Mesenteric fat pad (tissue), 1 donor: Measurements from ENCODE around the gene SEMA4C. TPM values are rescaled to one million over a fixed set of nuclear protein-coding genes. Genes with fewer than 3 reads are reported as not detected.

ENCODE experiments used
- DNase-seq: peaks from one replicate; pipeline ENCODE4 v3.0.0-alpha.2; 2020; ENCODE audit warnings: low spot score
- long read RNA-seq: library from polyadenylated mRNA; unstranded; transcript quantifications from one replicate; pipeline ENCODE4 v2.0.0, GENCODE V29; 2020
- total RNA-seq: library from RNA; stranded (reverse); fragmentation: NEBNext Ultra II Directional; extraction: Animal tissue kit (Norgen Biotek cat#: 25700); gene quantifications from one replicate; pipeline ENCODE4 v1.2.1, GENCODE V29; 2021
- donor health status: DM: yes; HTN: yes; CAD: no.

SEMA4C gene, protein sequence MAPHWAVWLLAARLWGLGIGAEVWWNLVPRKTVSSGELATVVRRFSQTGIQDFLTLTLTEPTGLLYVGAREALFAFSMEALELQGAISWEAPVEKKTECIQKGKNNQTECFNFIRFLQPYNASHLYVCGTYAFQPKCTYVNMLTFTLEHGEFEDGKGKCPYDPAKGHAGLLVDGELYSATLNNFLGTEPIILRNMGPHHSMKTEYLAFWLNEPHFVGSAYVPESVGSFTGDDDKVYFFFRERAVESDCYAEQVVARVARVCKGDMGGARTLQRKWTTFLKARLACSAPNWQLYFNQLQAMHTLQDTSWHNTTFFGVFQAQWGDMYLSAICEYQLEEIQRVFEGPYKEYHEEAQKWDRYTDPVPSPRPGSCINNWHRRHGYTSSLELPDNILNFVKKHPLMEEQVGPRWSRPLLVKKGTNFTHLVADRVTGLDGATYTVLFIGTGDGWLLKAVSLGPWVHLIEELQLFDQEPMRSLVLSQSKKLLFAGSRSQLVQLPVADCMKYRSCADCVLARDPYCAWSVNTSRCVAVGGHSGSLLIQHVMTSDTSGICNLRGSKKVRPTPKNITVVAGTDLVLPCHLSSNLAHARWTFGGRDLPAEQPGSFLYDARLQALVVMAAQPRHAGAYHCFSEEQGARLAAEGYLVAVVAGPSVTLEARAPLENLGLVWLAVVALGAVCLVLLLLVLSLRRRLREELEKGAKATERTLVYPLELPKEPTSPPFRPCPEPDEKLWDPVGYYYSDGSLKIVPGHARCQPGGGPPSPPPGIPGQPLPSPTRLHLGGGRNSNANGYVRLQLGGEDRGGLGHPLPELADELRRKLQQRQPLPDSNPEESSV
- 25.9 TPM for total RNA-seq
- long read RNA-seq, partial matches to known transcripts = 6 of 14 reads
- long read RNA-seq, other reads (novel, unspliced or antisense) = 7 of 14 reads

GRCh38 chr2:96869822-96870625 lies at the start of gene SEMA4C:
Gene SEMA4C (minus strand): TSS chr2:96870080. CDS start chr2:96867886, 2,194 bp downstream.
- no peak for DNase-seq

- DNase-seq = no peak
Observed at GRCh38 chr2:96918754-96919550, 49.1 kb upstream of the SEMA4C start.

- no peak for DNase-seq
Observed at GRCh38 chr2:96918092-96918753, 48.3 kb upstream of the SEMA4C start.

DNA sequence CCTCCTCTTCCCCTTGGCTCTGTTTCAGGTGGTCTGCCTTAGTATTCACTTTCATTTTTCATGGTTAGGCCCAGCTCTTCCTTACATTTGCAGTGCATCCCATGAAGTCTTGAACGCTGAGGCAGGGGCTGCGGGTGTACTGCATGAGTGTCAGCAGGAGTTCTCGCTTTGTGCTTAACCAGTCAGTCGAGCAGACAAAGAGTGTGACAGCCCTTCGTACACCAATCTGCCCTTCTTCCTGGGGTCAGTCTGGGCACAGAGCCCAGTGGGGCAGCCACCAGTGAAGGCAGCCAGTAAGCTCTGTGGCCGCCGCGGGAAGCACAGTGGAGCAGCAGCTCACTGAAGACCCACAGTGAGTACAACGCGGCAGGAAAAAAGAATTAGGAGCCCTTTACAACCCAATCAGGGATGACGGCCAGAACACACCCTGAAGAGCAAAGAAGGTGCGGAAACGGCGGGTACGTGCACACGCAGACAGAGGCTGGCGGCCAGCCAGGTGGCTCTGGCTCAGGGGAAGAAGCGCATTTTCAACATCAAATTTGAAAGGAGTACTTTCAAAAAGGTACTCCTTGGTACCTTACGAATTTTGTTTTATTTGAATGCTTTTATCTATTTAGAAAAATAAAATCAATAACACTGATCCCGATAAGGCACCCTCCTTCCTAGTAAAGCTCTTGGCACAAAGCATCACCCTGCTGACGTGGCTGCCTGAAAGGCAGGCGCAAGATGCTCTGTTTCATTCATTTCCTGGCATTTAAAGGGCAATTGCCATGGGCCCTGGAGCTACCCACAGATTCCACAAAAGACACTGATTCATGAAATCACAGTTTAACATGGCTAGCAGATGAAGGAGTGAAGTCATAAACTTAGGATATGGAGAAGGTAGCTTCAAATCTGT lies 47.0 kb upstream of the SEMA4C start:
- no peak for DNase-seq

DNA sequence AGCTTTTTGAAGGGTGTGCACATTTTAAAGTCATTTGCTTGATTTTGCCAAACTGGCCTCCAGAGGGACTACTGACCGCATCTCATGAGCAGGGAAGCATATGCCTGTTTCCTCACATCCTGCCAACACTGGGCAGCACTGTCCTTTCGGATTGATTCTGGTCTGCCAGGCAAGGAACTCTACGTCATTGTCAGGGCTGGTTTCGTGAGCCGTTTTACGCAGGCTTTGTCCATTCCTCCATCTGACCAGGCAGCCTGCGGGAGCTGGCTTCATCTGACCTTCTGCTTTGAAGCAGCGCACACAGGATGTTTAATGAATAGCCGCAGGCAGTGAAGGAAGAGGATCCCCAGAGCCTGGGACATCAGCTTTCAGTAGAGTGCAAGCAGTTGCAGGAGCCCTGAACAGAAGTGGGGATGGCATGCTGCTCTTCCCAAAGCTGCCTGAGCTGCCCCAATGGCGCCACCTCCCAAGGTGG lies 46.3 kb upstream of the SEMA4C start:
- DNase-seq = no peak

GRCh38 chr2:96914332-96914731 lies 44.5 kb upstream of the SEMA4C start:
- no peak for DNase-seq

DNA sequence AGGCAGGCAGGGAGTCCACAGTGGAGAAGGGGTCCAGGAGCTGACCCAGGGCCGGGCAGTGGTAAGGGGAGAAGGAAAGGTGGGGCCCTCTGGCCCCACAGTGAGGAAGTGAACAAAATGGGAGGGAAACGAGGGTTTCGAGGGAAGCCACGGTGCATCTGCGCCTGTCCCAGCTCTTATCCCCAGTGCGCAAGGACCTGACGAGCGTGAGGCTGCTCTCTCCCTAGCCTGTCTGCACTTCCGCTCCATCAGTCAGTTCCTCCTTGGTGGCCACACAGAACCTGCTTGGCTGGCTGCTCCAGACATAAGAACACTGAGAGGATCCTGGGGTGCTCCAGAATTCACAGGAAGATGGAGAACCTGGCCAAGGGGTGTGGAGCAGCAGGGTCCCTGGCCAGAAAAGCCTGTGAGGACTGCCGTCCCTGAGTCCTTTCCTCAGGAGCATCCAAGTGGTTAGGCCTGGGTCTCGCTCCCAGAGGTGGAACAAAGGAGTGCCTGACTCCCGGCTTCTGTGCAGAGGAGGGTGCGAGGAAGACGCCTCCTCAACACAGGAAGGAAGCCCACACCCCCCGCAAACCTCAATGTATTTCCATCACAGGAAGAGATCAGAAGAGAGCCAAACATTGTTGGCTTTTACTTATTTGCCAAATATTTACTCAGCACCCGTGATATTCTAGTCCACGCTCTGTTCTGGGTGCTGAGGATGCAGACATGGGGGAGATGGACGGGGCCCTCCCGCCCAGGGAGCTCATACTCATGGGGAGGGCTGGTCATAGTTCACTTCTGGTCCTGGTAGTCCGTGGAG lies 43.7 kb upstream of the SEMA4C start:
- DNase-seq = no peak

DNA sequence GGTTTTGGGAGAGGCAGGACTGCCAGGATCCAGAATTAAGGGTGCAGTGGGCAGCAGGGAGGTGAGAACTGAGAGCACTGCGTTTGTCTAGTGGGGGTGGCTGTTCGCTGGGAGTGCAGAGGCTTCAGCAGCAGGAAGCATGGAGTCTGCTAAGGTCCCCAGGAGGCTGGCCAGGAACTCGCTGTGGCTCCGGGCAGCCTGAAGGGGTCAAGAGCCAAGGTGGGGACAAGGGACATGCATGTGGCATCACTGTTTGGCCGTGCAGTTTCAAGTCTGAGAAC lies 43.2 kb upstream of the SEMA4C start:
- DNase-seq = no peak

DNA sequence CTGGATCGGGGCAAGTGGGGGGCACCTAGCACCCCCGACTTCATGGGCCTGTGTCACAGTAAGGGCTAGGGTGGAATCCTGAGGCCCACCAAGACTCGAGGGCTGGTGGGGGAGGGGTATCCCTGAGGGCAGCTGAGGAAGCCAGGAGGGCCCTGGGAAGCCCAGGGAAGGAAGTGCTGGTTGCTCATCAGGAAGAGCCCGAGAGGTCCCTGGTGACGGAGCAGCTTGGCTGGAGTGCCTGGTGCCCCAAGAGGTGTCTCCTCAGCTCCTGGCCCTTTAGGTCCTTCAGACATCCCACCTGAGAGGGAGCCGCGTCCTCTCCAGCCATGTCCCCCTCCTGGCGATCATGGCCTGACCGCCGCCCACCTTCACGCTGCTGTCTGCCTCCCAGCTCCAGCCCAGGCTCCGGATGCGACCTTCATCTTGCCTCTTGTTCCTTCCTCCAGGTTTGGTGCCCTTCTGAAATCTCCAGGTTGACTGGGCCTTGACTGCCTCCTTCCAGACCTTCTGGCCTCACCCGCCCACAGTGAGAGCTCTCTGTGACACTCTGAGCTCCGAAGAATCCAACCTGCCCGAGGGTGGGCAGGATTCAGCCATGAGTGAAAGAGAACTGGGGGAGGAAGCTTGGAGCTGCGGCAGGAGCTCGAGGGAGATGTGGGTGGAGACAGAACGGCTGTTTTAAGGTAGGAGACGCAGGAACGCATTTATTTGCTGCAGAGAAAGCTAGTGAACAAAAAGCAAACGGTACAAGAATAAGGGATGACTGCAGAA lies 42.7 kb upstream of the SEMA4C start:
- DNase-seq = no peak

DNA sequence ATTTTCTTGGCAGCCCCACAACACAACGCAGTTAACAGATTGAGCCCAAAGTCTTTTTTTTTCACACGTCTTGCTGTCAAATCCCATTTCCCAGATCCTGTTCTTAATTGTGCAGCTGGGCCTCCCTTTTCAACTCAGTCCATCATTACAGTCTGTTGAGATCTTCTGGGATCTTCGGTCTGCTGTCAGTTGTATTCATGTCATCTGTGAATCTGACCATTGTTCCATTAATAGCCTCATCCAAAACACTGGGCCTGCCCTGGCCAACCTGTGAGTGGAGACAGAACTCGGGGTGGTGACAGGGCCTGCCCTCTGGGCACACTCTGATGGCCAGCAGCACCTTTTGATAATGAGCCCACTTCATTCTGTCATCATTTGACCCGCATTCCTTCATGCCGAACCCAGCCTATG lies 39.7 kb upstream of the SEMA4C start:
- no peak for DNase-seq

GRCh38 chr2:96907115-96908041 lies 37.5 kb upstream of the SEMA4C start:
- no peak for DNase-seq

GRCh38 chr2:96906729-96907114 lies 36.8 kb upstream of the SEMA4C start:
- no peak for DNase-seq

DNA sequence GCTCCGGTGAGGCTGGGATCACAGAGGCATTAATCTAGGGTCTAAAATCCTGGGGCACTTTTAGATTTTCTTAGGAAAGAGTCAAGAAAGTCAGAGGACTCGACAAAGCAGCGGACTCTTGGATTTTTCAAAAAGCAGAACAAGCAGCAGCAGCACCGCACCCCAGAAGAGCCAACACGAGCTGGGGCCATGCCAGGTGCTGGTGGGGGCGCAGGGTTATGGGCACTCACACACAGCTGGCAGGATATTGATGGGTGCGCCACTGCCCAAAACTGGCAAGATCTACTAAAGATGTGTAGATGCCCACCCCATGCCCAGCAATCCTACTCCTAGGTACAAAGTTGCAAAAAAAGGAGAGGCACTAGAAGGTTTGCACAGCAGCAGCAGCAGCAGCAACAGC lies 33.9 kb upstream of the SEMA4C start:
- no peak for DNase-seq

DNA sequence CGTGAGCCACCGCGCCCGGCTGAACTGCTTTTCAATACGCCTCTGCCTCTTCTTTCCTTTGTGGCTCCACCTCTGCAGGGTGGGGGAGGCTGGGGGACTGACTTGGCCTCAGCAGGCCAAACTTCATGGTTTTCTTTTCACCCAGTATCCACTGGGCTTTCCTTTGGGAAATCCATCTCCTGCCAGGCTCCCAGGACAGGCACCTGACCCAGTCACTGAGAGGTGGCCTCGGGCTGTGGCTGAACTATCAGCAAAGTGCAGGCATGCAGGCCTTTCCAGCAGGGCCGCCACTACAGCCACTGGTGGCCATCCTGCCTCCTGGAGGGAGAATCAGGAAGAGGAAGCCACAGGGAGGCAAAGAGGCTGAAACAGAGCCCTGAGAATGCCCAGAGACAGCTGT lies 33.4 kb upstream of the SEMA4C start:
- DNase-seq = no peak

DNA sequence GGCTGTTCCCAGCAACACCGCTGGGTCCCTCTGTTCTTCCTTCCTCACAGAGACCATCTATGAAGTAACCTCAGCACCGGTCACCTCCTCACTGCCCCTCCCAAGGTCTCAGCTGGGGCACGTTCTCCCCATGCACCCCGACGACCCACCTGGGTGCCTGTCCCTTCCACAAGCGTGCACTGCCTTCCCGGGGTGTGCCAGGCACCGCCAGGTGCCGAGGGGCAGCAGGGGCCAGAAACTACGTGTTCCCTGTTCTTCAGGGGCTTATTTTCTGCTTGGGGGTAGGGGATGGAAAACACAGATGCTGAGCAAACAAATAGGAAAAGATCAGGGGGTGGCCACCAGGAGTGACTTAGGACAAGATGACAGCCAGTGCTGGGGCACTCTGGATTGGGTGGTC lies 30.4 kb upstream of the SEMA4C start:
- DNase-seq = no peak

DNA sequence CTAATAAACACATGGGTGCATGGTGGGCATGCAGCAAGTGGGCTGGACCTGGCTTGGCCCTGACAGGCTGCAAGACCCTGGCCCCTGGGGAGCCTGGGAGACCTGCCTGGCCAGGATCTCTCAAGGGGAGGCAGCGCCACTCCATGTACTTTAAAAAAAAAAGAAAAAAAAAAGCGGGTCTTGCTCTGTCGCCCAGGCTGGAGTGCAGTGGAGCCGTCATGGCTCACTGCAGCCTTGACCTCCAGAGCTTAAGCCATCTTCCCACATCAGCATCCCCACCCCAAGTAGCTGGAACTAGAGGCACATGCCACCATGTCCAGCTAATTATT lies 29.5 kb upstream of the SEMA4C start:
- no peak for DNase-seq
